Mammary epithelial cell (primary cell): ENCODE data around the gene ANO3.

Experiments used
- EZH2 ChIP-seq: IDR thresholded peaks from 2 replicates; pipeline ENCODE4 v1.6.1; 2012; ENCODE audit warnings: low read length, inconsistent platforms, borderline replicate concordance
- TF ChIP-seq, protein P1 (sequence below), 2 donors: IDR thresholded peaks in 1 of 2; conservative IDR thresholded peaks in 1 of 2; 2 replicates each; pipeline ENCODE4 v1.5.1; 2011 to 2012; ENCODE audit warnings: inconsistent platforms in 2 of 2, low read length in 2 of 2, mild to moderate bottlenecking in 2 of 2, control low read depth in 1 of 2, low read depth in 1 of 2; ENCODE audit not compliant: insufficient read depth in 1 of 2; ENCODE audit errors: extremely low read depth in 1 of 2

GRCh38 chr11:26593691-26594090 lies 261.8 kb downstream of the ANO3 start:
- TF ChIP-seq, protein P1, sequence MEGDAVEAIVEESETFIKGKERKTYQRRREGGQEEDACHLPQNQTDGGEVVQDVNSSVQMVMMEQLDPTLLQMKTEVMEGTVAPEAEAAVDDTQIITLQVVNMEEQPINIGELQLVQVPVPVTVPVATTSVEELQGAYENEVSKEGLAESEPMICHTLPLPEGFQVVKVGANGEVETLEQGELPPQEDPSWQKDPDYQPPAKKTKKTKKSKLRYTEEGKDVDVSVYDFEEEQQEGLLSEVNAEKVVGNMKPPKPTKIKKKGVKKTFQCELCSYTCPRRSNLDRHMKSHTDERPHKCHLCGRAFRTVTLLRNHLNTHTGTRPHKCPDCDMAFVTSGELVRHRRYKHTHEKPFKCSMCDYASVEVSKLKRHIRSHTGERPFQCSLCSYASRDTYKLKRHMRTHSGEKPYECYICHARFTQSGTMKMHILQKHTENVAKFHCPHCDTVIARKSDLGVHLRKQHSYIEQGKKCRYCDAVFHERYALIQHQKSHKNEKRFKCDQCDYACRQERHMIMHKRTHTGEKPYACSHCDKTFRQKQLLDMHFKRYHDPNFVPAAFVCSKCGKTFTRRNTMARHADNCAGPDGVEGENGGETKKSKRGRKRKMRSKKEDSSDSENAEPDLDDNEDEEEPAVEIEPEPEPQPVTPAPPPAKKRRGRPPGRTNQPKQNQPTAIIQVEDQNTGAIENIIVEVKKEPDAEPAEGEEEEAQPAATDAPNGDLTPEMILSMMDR (conservative IDR thresholded peaks at IDR 0.05 in 1 of 2, IDR thresholded peaks at IDR 0.05 in 1 of 2; ENCODE audit: extremely low read depth in 1 of 2, insufficient read depth in 1 of 2, low read depth in 1 of 2, low read length in 2 of 2): no peak
- TF ChIP-seq EZH2: no peak
